ENCODE measurements around the gene GRIA4. TPM values are rescaled to one million over a fixed set of nuclear protein-coding genes. Genes with fewer than 3 reads are reported as not detected.

GRIA4 gene
- under 1 TPM in 1 of 2 donors, not detected in 1; 0.10 TPM for total RNA-seq
- long read RNA-seq, donor 1, result 0 reads
- long read RNA-seq, donor 2, result 0 reads

GRCh38 chr11:105609832-105610781, at the start of gene GRIA4:
Gene GRIA4 (plus strand): TSS chr11:105610073. CDS start chr11:105610998, 925 bp downstream.
- intact Hi-C loops (cut with DNase I), result no loop called here
- peak; percentile 82 for DNase-seq (ENCODE audit: low spot score)

DNA sequence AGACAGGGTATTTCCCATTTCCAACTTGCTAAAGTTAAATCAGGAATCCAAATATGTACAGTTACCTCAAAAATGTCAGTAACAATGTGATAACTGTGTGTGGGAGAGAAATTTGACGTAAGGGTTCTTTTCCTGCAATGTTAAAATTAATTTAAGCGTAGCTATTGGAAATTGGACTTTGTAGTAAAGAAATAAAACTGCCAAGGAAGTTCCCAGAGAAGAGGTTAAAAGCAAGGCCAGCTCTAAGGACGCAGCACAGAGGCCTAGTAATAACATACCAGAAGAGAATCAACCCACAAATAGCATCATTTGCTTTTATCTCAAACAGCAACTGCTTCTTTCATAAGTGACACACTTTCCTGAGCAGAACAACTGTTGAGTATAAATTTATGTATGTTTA, 36.8 kb upstream of the GRIA4 start:
- intact Hi-C loops (cut with DNase I), result no loop called here

DNA sequence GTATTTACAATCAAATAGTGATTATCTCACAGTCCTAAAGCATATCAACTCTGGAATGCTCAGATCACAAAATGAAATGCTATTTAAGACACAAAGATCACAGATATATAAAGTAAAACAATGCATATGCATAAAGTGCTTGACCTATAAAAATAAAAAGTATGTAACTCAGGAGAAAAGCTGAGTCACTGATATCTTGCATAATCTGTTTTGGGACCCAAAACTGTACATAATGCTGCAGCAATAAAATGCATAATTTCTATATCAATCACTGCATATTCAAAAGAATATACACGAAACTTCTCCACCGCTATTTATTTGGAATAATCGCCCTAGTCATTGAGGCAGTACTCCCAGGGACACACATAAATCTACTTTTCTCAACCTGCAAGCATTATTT, 34.9 kb upstream of the GRIA4 start:
- no peak for DNase-seq (ENCODE audit: low spot score)
- intact Hi-C loops (cut with DNase I), result no loop called here

More for the DNA sequence above, 36.8 kb upstream of the GRIA4 start:
- DNase-seq (ENCODE audit: low spot score), result no peak

DNA sequence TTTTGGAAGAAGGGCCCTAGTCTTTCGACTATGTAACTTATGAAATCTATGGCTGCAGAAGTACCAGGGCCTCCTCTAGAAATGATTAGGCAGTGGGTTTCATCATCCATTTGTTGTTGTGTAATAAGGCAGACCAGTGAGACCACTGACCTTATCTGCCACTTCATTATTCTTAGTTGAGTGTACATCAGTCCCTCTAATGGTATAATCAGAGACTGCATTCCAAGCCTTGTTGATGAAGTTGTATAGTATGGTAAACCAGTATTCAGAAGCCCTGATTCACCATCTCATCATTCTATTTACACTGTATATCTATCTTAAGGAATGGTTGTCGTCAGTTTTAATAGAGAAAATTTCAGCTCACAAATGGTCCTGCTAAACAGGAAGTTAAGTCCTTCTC, 32.2 kb upstream of the GRIA4 start:
- intact Hi-C loops (cut with DNase I), result no loop called here
- no peak for DNase-seq (ENCODE audit: low spot score)

- DNase-seq (ENCODE audit: low spot score), result no peak
- intact Hi-C loops (cut with DNase I), result no loop called here
Observed at GRCh38 chr11:105579111-105579510, 30.8 kb upstream of the GRIA4 start.

- intact Hi-C loops (cut with DNase I), result no loop called here
- no peak for DNase-seq (ENCODE audit: low spot score)
Observed at GRCh38 chr11:105582497-105582896, 27.4 kb upstream of the GRIA4 start.

GRCh38 chr11:105588001-105588400, 21.9 kb upstream of the GRIA4 start:
- intact Hi-C loops (cut with DNase I), result no loop called here
- DNase-seq (ENCODE audit: low spot score), result no peak

- no peak for DNase-seq (ENCODE audit: low spot score)
- intact Hi-C loops (cut with DNase I), result no loop called here
Observed at GRCh38 chr11:105589346-105589745, 20.5 kb upstream of the GRIA4 start.

DNA sequence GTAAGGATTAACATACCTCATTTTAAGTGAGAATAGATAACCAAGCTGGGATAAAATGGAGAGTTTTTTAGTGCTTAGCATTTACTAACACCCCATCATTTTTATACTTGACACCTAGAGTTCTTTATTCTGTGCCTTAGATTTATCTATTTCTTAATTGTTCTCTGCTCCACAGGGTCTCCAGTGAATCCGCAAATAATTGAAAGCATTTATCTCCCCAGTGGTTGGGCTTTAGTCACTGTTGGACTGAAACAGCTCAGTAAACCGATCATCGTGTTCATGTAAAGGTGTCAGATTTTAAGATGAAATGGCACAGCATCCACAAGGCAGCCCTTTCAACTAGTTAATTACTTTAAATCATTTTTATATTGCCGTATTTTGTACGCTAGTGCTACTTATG, 17.8 kb upstream of the GRIA4 start:
- no peak for DNase-seq (ENCODE audit: low spot score)
- intact Hi-C loops (cut with DNase I), result no loop called here

DNA sequence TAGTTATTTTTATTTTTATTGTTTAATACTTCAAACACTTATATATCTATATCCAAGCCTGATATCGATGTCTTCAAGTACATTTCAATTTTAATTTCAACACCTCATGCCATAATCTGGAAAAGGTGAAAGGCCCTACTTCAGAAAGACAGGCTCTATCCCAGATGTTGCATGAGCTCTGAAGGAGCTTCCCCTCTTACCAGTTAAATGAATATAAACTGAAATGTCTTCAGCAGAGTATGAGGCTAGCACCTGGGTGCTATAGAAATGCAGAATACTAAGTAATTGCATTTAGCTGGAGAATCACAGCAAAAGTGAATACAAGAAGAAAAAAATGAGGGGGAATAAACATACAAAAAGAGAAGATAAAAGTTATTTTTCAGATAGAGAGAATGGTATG, 11.5 kb upstream of the GRIA4 start:
- DNase-seq (ENCODE audit: low spot score), result no peak
- intact Hi-C loops (cut with DNase I), result no loop called here

- DNase-seq (ENCODE audit: low spot score), result no peak
- intact Hi-C loops (cut with DNase I), result no loop called here
Observed at GRCh38 chr11:105603156-105603555, 6.7 kb upstream of the GRIA4 start.

DNA sequence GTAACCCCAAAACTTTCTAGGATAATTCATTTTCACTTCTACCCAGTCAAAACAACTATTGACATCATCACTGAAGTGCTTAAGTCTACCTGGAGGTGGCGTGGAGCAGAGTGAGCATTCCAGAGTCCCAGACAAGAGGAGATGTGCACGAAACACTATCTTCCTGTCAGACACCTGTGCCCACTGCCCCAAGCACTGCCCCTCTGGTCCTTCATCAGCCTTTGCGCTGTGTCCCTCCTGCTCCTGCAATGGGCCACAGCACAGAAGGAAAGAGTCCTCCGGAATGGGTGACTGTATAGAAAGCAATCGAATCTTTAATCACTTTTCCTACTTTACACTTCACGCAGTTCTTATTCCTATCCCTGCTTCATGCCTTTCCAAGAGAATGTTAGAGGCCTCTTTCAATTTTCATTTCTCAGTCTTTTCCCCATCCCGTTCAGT, 512 bp upstream of the GRIA4 start:
- intact Hi-C loops (cut with DNase I), result no loop called here
- no peak for DNase-seq (ENCODE audit: low spot score)

DNA sequence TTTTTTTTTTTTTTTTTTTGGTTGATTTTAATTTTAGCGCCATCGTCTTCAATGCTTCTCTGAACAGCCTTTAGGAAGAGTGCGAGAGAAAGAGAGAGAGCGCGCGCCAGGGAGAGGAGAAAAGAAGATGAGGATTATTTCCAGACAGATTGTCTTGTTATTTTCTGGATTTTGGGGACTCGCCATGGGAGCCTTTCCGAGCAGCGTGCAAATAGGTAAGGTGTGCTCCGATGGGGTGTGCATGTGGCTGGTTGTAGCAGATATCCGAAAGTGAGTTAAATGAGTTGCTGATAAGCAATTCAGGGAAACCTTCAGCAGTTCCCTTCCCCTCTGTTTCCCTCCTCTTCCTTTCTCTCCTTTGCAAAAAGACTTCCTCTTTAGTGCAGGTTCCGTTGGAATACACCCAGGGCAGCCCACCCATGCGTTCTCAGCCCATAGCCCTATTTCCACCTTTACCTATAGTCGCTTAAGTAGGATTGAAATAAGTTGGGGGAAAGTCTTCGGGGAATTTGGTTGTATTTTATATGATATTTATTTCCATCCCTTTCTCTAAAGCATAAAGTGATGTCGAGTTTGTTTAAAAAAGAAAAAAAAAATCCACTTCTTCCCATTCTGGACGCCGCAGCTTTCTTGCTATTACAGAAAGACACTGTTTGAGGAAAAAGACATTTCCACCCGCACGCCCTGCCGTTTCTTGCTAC, 1.1 kb downstream of the GRIA4 start:
- peak; percentile 18 for DNase-seq (ENCODE audit: low spot score)
- intact Hi-C loops (cut with DNase I), result no loop called here

DNA sequence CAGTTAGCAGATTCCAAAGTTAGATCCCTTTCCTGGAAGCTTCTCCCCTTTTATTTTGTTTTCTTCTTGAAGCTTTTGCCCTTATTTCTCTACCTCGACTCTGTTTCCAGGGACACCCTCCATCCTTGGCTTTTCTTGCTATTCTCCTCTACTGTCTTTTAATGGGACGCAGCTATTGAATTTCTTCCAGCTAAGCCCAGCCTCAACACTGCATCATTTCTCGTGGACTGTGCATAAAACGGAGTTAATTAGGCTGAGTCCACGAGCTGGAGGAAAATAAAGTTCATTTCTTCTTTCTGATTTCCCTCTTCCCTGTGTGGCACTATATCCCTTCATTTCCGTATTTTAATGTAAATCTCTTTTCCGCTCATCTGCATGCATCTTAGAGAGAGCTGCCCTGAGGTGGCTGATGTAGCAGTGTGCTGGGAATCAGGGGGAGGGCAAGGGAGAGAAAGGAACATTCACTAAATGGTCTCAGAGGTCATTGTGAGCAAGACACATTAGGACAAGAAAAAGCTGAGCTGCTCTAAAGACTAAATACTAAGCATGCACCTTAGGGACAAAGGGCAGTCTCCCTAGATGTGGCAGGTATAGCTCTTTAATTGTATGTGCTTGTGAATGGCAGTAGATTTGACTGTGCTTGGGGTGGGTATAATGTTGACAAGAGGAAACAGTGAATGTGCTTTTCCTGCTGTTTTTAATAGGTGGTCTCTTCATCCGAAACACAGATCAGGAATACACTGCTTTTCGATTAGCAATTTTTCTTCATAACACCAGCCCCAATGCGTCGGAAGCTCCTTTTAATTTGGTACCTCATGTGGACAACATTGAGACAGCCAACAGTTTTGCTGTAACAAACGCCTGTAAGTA, 1.9 kb downstream of the GRIA4 start:
- no peak for DNase-seq (ENCODE audit: low spot score)
- intact Hi-C loops (cut with DNase I), result loop anchor here in 1 of 2 donors (1.0 kb wide), 1 partner anchor 22 kb away; no protein-coding TSS in a partner anchor

DNA sequence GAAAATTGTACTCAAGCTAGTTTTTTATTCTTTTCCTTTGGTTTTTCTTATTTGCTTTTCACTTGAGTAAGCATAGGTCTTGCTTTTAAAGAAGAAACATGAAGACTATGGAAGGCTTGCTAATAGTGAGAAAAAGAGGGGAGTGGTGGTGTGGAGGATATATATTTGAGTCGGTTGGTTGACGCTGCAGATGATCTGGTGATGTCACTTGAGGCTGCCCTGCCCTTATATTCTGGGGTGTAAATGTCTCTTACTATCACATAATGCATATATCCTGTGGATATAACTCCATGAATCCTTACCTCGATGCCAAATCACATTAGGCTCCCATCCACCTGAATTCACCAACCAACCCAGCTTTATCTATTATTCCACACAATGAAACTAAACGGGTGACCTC, 2.9 kb downstream of the GRIA4 start:
- DNase-seq (ENCODE audit: low spot score), result no peak
- intact Hi-C loops (cut with DNase I), result loop anchor here in 1 of 2 donors (1.0 kb wide), 1 partner anchor 22 kb away; no protein-coding TSS in a partner anchor

- intact Hi-C loops (cut with DNase I), result no loop called here
Observed at GRCh38 chr11:105613183-105613582, 3.3 kb downstream of the GRIA4 start.

DNA sequence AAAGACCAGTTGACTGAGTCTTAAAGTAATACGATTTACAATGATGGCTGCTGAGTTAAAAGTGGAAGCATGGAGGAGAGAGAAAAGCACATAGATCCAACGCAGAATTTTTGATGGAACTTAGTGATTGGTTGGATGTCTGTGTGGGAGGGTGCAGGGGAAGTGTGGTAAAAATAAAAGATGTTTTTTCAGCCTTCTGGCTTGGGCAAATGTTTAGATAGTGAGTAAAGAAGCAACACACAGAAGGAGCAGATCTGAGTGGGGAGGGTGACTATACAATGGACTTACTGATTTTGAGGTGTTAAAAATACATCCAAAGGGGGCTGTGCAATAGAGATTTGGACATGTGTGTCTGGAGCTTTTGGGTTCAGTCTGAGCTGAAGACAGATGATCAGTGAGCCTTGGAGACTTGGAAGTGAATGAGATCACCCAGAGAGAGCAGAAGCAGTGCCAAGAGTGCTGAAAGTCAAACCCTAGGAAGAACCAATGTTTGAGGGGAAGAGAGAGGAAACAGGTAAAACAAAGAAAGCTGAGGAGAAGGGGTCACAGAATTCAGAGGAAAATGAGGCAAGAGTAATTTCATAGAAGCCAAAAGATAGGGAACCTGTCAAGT, 8.6 kb downstream of the GRIA4 start:
- no peak for DNase-seq (ENCODE audit: low spot score)
- intact Hi-C loops (cut with DNase I), result no loop called here

More at GRCh38 chr11:105613183-105613582, 3.3 kb downstream of the GRIA4 start:
- DNase-seq (ENCODE audit: low spot score), result no peak

DNA sequence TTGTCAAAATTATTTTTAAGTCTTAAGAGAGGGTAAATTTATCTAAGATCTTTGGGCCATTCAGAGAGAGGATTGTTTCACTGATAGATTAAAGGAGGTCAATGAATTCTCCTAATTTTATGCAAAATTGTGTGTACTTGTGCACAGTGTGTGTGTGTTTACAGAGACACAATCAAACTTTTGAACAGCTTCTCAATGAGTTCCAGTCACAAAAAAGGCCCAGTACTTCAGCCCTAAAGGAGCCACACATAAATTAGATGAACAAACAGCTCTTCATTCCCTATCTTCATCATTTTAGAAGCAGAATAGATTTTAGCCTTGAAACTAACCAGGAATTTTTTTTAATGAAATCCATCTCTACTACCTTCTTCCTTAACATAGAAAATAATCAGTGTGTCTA, 9.7 kb downstream of the GRIA4 start:
- DNase-seq (ENCODE audit: low spot score), result no peak
- intact Hi-C loops (cut with DNase I), result no loop called here

DNA sequence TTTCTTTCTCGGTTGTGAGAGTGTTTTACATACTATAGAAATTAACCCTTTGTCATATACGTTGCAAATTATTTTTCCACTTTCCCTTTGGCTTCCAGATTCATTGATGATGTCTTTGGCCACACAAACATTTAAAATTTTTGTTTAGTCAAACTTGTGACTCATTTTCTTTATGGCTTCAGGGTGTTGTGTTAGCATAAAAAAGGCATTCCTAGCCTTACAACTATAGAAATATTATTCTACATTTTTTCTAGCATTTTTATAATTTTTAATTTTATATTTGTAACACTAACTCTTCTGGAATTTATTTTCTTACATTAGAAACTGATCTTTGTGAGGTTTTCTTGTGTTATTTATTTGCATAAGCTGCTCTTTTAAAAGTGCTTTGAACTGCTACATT, 12.1 kb downstream of the GRIA4 start:
- DNase-seq (ENCODE audit: low spot score), result no peak
- intact Hi-C loops (cut with DNase I), result no loop called here
